HUES64 (cell line): ENCODE data around the gene CCDC197. TPM values are rescaled to one million over a fixed set of nuclear protein-coding genes. Genes with fewer than 3 reads are reported as not detected.

Experiments
- H3K27ac ChIP-seq: 2 replicates; pipeline ENCODE4 v1.7.0; 2013; ENCODE audit warnings: low read depth, low read length, inconsistent platforms
- H3K27me3 ChIP-seq: 2 replicates; pipeline ENCODE4 v1.6.1; 2013; ENCODE audit warnings: mild to moderate bottlenecking, low read length; ENCODE audit not compliant: insufficient read depth
- H3K36me3 ChIP-seq: 2 replicates; pipeline ENCODE4 v1.6.1; 2013; ENCODE audit warnings: mild to moderate bottlenecking, low read length; ENCODE audit not compliant: insufficient read depth
- H3K4me1 ChIP-seq: 2 replicates; pipeline ENCODE4 v1.6.1; 2013; ENCODE audit warnings: mild to moderate bottlenecking, low read length, moderate library complexity; ENCODE audit not compliant: insufficient read depth
- H3K4me3 ChIP-seq: 2 replicates; pipeline ENCODE4 v1.5.1; 2013; ENCODE audit warnings: mild to moderate bottlenecking, low read length, moderate library complexity
- H3K9ac ChIP-seq: 2 replicates; pipeline ENCODE4 v1.6.1; 2013; ENCODE audit warnings: mild to moderate bottlenecking, low read depth, low read length
- H3K9me3 ChIP-seq: 2 replicates; pipeline ENCODE4 v1.6.1; 2013; ENCODE audit warnings: low read depth, low read length; ENCODE audit not compliant: insufficient read depth
- WGBS: fragments of 150-250, 120-280 bp; methylation state at CpG from one replicate; pipeline ENCODE4 v1.1.7; 2013; ENCODE audit warnings: missing lambda C conversion rate; 5-methylcytosine and 5-hydroxymethylcytosine counted together
- polyA plus RNA-seq, 2 experiments: library from polyadenylated mRNA; stranded (reverse); fragments of 50-300 nt; gene quantifications; one replicate each; pipeline ENCODE4 v1.2.3, GENCODE V29; 2013

Gene CCDC197
- not detected for polyA plus RNA-seq (2013, experiment 1 of 2)
- not detected for polyA plus RNA-seq (2013, experiment 2 of 2)

DNA sequence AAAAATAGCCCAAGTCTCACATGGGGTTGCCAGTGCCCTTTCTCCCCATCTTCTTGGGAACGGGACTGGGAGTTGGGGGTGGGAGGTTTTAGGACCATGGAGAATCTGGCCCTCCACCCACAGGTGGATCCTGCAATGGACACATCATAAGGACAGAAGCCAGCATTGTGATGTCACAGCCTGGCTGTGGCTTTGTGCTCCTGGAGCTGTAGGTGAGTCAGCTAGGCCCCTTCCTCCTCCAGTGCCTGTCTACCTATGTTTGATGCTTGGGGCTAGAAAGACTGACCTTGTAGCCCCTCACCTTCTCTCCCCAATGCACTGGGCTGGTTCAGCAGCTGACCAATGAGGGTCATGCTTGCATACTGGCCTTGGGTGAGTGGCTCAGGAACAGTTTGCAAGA lies at the start of gene CCDC197:
Gene CCDC197, plus strand, starts transcription at position 220 of the 400 bp plus-strand sequence. CDS start 831 bp downstream, outside the sequence.
- Histone ChIP-seq H3K27me3 (no peaks in the 10 kb centered on the region), H3K4me1 (no peaks in the 10 kb centered on the region), H3K9ac (no peak within 1 kb of the TSS), H3K27ac (no peak within 1 kb of the TSS), H3K4me3 (no peak within 1 kb of the TSS), H3K36me3 (no peaks in the 10 kb centered on the region), H3K9me3 (no peaks in the 10 kb centered on the region)
- WGBS = 75% methylated on average over 1 of the region's 1 CpG

GRCh38 chr14:93949511-93950075 lies 47.5 kb upstream of the CCDC197 start:
- H3K27me3 ChIP-seq = no peaks in the 10 kb centered on the region
- WGBS = 93% methylated on average over 13 of the region's 13 CpGs
- H3K36me3 ChIP-seq = no peaks in the 10 kb centered on the region
- peaks cover 3% of the 10 kb centered on the region for H3K4me1 ChIP-seq
- H3K27ac ChIP-seq = no peak overlapping the region
- no peak overlapping the region for H3K4me3 ChIP-seq
- H3K9ac ChIP-seq = no peak overlapping the region
- H3K9me3 ChIP-seq = no peaks in the 10 kb centered on the region

- Histone ChIP-seq H3K36me3 (no peaks in the 10 kb centered on the region), H3K9ac (no peak overlapping the region), H3K27ac (no peak overlapping the region), H3K9me3 (no peaks in the 10 kb centered on the region), H3K4me3 (no peak overlapping the region), H3K4me1 (peaks cover 7% of the 10 kb centered on the region), H3K27me3 (no peaks in the 10 kb centered on the region)
- 95% methylated on average over 20 of the region's 20 CpGs for whole genome bisulfite sequencing
Observed at GRCh38 chr14:93950948-93951634, 46.0 kb upstream of the CCDC197 start.

DNA sequence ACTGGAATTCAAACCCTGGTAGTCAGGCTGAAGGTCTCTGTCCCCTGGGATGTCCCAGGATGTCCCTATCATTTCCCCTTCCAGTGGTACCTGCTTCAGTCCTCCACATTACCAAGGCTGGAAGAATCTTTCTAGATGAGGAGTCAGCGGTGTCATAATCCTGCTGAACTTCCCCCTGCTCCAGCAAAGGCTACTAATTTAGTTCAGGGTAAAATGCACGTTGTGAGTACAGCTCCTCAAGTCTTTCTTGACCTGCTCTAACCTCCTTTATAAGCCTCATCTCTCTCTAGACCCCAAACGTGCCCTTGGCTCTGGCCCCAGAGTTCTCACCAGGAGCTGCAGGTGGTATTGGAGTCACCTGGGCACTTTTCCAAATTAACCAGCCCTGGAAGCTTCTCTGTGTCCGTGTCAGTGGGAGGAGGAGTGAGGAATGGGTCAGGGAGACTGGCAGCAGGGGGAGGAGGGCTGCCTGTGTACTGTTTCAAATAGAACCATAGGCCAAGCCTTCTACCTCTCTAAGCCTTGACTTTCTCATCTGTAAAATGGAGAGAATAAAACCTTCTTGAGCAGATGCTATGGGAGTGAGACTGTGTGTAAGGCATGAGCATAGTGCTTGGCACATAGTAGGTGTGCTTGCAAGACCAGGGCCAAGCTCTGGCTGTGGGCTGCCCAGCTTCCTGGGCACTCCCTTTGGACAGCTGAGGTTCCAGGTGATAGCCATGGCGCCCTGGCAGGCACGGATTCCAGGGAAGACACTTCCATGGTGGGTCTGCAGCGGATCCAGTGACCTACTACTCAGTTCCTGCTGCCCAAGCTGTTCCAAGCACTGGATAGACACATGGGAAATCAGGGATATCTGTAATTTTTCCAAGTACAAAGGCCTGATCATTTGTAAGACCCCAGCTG lies 45.2 kb upstream of the CCDC197 start:
- H3K36me3 ChIP-seq = no peaks in the 10 kb centered on the region
- H3K9ac ChIP-seq = no peak overlapping the region
- H3K4me1 ChIP-seq = peaks cover 7% of the 10 kb centered on the region
- H3K4me3 ChIP-seq = no peak overlapping the region
- no peaks in the 10 kb centered on the region for H3K27me3 ChIP-seq
- no peak overlapping the region for H3K27ac ChIP-seq
- H3K9me3 ChIP-seq = no peaks in the 10 kb centered on the region
- WGBS = 74% methylated on average over 7 of the region's 7 CpGs

DNA sequence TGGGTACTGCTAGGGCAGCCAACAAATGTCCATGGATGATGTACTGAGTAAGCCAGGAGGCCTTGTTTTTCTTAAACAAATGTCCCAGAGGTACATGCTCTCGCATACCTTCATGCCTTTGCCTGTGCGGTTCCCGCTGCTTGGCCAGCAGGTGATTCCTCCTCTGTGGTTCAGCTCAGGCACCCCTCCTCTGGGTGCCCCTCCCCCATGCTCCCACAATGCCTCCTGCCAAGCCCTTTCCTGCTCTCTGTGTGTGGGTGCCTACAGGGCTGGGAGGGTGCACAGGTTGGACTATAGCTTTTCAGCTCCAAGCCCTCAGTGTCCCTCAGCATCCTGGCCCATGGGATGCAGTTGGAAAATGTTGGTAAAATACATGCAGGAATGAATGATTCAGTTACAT lies 44.3 kb upstream of the CCDC197 start:
- Histone ChIP-seq H3K4me3 (no peak overlapping the region), H3K27me3 (no peaks in the 10 kb centered on the region), H3K9ac (no peak overlapping the region), H3K4me1 (peaks cover 7% of the 10 kb centered on the region), H3K9me3 (no peaks in the 10 kb centered on the region), H3K36me3 (no peaks in the 10 kb centered on the region), H3K27ac (no peak overlapping the region)
- 93% methylated on average over 3 of the region's 3 CpGs for WGBS

DNA sequence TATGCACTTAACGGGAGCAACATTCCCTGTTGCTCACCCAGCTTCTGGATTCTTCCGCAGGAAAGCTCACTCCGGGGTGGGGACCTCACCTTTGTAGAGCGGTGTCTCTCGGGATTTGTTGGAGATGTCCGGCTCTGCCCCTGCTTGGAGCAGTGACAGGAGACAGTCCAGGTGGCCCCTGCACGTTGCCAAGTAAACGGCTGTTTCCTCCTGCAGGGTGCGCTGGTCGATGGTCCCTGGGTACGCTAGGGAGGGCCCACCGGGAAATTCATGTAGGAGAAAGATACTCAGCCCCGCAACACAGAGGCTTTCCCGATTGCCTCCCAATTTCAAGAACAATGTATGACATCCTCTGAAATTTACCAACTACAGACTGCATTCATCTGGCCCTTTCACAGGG lies 43.8 kb upstream of the CCDC197 start:
- 80% methylated on average over 14 of the region's 14 CpGs for WGBS
- no peak overlapping the region for H3K9ac ChIP-seq
- no peak overlapping the region for H3K4me3 ChIP-seq
- H3K27ac ChIP-seq = no peak overlapping the region
- peaks cover 7% of the 10 kb centered on the region for H3K4me1 ChIP-seq
- H3K36me3 ChIP-seq = no peaks in the 10 kb centered on the region
- no peaks in the 10 kb centered on the region for H3K9me3 ChIP-seq
- H3K27me3 ChIP-seq = no peaks in the 10 kb centered on the region

GRCh38 chr14:93953739-93954515 lies 43.2 kb upstream of the CCDC197 start:
- Histone ChIP-seq H3K36me3 (no peaks in the 10 kb centered on the region), H3K27me3 (no peaks in the 10 kb centered on the region), H3K4me1 (peaks cover 7% of the 10 kb centered on the region), H3K4me3 (no peak overlapping the region), H3K9ac (no peak overlapping the region), H3K9me3 (no peaks in the 10 kb centered on the region), H3K27ac (no peak overlapping the region)
- 78% methylated on average over 18 of the region's 18 CpGs for whole genome bisulfite sequencing

GRCh38 chr14:93954516-93954830 lies 42.6 kb upstream of the CCDC197 start:
- no peak overlapping the region for H3K4me3 ChIP-seq
- no peak overlapping the region for H3K27ac ChIP-seq
- no peak overlapping the region for H3K9ac ChIP-seq
- peaks cover 10% of the 10 kb centered on the region for H3K4me1 ChIP-seq
- no peaks in the 10 kb centered on the region for H3K36me3 ChIP-seq
- no peaks in the 10 kb centered on the region for H3K27me3 ChIP-seq
- H3K9me3 ChIP-seq = no peaks in the 10 kb centered on the region
- WGBS = 81% methylated on average over 4 of the region's 4 CpGs

DNA sequence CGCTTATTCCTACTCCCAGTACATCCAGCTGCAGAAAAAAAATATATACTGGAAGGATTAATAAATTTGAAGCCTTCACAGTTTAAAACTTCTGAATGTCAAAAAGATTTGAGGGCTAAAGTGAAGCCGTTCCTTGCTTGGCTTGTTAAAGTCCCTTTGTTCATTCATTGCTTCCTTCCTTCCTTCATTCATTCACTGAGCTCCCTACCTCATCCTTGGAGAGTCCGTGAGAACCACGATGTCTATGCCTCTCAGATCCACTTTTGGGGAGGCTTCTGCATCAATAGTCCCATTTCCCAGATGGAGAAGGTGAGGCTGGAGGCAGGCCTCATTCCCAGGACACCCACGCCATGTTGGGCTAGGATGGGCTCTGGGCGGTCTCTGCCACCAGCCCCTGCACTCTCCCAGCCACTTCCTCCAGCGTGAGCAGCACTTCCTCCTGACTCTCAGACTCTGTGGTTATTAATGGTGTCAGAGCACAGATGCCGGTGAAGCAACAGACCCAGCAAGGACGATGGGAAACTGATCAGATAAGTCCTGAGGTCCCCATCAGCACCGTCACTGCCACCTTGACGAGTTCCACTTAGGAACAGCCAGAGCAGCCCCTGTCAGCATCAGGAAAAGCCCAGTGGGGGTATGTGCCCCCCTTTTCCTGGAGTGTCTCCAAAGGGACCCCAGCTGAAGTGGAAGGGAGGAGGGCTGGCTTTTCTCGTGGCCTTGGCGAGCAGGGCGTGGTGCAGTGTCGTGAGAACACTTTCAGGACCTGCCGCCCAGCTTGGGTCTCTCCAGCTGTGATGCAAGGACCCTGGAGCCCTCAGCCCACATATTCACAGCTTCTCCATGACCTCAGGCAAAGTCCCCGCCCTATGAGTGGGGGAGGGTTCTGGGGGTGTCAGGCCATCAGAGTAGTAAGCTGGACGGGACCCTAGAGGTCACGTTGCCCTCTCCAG lies 41.9 kb upstream of the CCDC197 start:
- Histone ChIP-seq H3K4me3 (no peak overlapping the region), H3K27me3 (no peaks in the 10 kb centered on the region), H3K27ac (no peak overlapping the region), H3K9me3 (no peaks in the 10 kb centered on the region), H3K4me1 (peaks cover 14% of the 10 kb centered on the region), H3K9ac (no peak overlapping the region), H3K36me3 (no peaks in the 10 kb centered on the region)
- 81% methylated on average over 18 of the region's 19 CpGs for WGBS

DNA sequence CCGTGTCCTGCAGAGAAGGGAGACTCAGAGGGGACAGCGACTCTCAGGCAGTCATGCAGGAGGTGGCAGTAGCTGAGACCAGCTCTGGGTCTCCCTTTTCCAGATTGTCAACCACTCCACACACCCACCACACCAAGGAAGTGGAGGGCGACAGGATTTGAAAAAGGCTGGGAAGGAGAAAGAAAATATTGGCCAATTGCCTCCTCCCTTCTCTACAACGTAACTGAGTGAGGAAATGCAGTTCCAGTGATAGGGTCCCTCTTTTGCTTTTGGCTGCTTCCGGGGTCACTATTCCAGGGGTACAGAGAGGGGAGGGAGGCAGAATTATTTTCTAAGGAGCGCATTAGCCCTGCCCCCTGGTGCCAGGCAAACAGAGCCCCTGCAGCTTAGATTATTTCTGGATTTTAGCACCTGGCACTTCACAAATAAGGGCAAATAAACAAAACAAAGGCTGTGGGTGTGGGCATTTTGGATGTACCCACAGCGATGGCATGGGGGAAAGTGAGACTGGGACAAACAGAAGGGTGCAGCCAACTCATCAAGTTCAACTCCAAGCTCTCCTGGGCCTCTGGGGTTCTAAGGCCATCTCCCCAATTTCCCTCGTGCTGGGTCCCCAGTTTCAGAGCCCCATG lies 41.1 kb upstream of the CCDC197 start:
- WGBS = 72% methylated on average over 7 of the region's 8 CpGs
- Histone ChIP-seq H3K36me3 (no peaks in the 10 kb centered on the region), H3K9ac (no peak overlapping the region)

More for the DNA sequence above, 41.1 kb upstream of the CCDC197 start:
- no peaks in the 10 kb centered on the region for H3K27me3 ChIP-seq
- H3K27ac ChIP-seq = no peak overlapping the region
- H3K4me3 ChIP-seq = no peak overlapping the region
- H3K9me3 ChIP-seq = no peaks in the 10 kb centered on the region
- peaks cover 14% of the 10 kb centered on the region for H3K4me1 ChIP-seq
